ENCODE measurements around the gene ELOVL6. TPM values are rescaled to one million over a fixed set of nuclear protein-coding genes. Genes with fewer than 3 reads are reported as not detected.

The ELOVL6 gene
- total RNA-seq, 2 experiments from 2014 or later, result 26.8 to 27.0 TPM

DNA sequence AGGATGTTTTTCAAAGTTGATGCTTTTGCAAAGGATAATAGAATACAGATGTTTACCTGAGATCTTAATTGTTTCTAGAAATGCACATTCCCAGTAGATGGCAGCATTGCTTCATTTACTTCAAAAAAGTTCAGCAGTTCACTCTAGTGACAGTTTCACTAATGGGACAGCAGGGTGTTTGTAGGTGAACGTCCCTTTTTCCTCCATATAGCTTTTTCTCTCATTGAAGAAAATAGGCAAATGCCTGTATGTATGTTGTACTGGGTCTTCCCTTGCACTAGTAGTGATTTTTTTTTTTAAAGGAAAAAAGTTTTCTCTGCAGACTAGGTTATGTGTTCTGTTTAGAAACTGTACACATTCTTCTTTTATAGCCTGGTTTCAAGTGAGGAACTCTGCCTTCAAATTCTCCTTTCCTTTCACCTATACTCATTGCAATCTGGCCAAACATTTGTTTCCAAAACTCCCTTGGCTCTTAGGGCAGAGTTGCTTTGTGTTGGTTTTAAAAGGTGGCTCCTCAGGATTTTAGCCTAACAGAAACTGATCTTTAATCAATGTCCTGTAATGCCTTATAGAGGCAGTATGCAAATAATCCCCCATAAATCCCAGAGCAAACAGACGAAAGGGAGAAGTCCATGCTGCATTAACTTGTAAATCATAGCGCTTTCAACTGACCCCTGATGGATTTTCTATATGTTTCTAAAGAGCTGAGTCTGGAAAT, 199.4 kb downstream of the ELOVL6 start:
- ChIA-PET POLR2A (interaction anchor here (0.6 kb wide), 1 partner anchor 510 kb away, joined by 4 read pairs; no protein-coding TSS in a partner anchor), CTCF (interaction anchor here (0.7 to 14.5 kb wide), 11 partner anchors 10 to 573 kb away, joined by 3 to 312 read pairs (median 4); no protein-coding TSS in a partner anchor)
- DNase-seq, result no peak
- Mint-ChIP-seq H3K27ac (no peak overlapping the region), H3K4me1 (peaks cover 26% of the 10 kb centered on the region), H3K27me3 (peaks cover 13% of the 10 kb centered on the region), H3K36me3 (ENCODE audit: low read depth) (no peaks in the 10 kb centered on the region), H3K4me3 (no peak overlapping the region), H3K9me3 (no peaks in the 10 kb centered on the region)

DNA sequence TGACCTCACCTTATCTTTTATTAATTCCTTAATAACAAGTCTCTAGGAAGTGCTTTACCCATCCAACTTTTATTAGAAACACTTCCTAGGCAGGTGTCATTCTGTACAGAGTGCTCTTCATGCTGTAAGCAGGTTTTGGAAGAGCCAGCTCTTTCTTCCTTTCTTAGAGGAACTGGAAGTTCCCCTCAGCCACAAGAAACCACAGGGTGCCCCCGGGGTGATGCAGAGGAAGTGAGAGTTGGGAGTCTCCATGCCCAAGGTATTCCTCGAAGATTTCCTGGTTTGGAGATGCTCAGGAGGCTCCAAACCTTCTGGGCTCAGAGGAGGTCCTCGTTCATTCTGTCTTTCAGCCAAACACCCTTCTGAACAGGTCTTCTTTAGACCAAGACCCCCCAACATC, 201.9 kb downstream of the ELOVL6 start:
- ChIA-PET CTCF (interaction anchor here (1.1 to 14.5 kb wide), 2 partner anchors 215 to 518 kb away, joined by 3 to 312 read pairs; no protein-coding TSS in a partner anchor), POLR2A (no interaction called here)
- Mint-ChIP-seq H3K36me3 (ENCODE audit: low read depth) (no peaks in the 10 kb centered on the region), H3K27me3 (peaks cover 13% of the 10 kb centered on the region), H3K9me3 (no peaks in the 10 kb centered on the region), H3K4me1 (peaks cover 14% of the 10 kb centered on the region), H3K27ac (no peak overlapping the region), H3K4me3 (no peak overlapping the region)
- no peak for DNase-seq
